ENCODE measurements around the gene SNRNP200. TPM values are rescaled to one million over a fixed set of nuclear protein-coding genes. Genes with fewer than 3 reads are reported as not detected.

SNRNP200 gene
- total RNA-seq: 100 to 1,000 TPM; 179 to 181 TPM

DNA sequence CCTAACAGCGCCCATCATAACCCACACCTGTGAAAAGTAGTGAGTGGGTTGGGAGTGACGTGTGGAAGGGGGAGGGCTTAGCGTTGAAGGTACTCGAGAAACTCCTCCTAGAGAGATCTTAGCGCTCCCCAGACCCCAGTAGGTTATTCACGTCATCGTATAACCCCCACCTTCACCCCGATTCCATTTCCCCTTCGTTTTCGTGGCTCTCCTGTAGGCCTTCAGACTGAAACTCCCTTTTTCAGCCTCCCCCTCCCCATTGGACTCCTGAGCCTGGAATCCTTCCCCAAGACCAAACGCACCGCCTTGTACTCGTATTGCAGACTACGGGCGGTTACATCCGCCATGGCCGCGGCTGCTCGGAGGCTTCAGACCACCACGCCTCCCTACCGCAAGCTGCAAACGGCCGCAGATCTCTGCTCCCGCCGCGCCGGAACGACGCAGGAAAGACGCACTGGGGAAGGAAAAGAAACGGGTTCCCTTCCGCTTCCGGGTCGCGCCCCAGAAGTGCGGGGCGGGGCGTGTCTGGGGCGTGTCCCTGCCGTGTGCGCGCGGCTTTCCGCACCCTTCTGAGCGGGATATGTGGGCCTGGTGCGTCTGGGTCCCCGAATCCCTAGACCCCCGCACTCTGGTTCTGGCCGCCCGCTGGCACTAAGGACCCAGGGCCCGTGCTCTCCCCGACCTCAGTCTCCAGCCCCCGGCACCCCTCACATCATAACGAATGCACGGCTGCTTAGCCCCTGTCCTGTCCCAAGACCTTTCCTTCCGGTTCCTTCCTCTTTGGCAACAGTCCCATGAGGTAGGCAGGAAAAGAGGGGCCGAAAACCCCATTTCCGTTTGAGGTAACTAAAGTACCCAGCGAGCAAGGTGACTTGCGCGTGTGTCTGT, at the start of gene SNRNP200:
TSS of gene SNRNP200 (minus strand) at position 456 of the 888 bp plus-strand sequence. CDS start at position 347, 109 bp downstream.
- intact Hi-C loops (cut with micrococcal nuclease): loop anchor here (1.0 to 5.0 kb wide), 10 partner anchors 10 to 332 kb away; partner anchors contain the start of genes CIAO1, DUSP2, KANSL3 and NCAPH
- DNase-seq: peak; percentile 92
- H3K36me3 Mint-ChIP-seq (ENCODE audit: low read depth): peaks cover 41% of the 10 kb centered on the region
- peak within 1 kb of the TSS; percentile 98 for H3K27ac Mint-ChIP-seq
- H3K4me1 Mint-ChIP-seq (ENCODE audit: low read depth): peaks cover 49% of the 10 kb centered on the region
- CTCF ChIA-PET: interaction anchor here (0.8 to 1.8 kb wide), 4 partner anchors 15 to 205 kb away, joined by 3 to 6 read pairs (median 4); no protein-coding TSS in a partner anchor
- no peaks in the 10 kb centered on the region for H3K9me3 Mint-ChIP-seq
- H3K27me3 Mint-ChIP-seq (ENCODE audit: low read depth): no peaks in the 10 kb centered on the region
- peak within 1 kb of the TSS; percentile 100 for H3K4me3 Mint-ChIP-seq

- Mint-ChIP-seq H3K4me3 (no peak overlapping the region), H3K36me3 (ENCODE audit: low read depth) (peaks cover 77% of the 10 kb centered on the region), H3K9me3 (no peaks in the 10 kb centered on the region), H3K27me3 (ENCODE audit: low read depth) (no peaks in the 10 kb centered on the region), H3K27ac (no peak overlapping the region), H3K4me1 (ENCODE audit: low read depth) (no peaks in the 10 kb centered on the region)
- CTCF ChIA-PET: no interaction called here
- DNase-seq: peak; percentile 6
- intact Hi-C loops (cut with micrococcal nuclease): no loop called here
Measured at GRCh38 chr2:96354492-96354891, 49.1 kb upstream of the SNRNP200 start.

DNA sequence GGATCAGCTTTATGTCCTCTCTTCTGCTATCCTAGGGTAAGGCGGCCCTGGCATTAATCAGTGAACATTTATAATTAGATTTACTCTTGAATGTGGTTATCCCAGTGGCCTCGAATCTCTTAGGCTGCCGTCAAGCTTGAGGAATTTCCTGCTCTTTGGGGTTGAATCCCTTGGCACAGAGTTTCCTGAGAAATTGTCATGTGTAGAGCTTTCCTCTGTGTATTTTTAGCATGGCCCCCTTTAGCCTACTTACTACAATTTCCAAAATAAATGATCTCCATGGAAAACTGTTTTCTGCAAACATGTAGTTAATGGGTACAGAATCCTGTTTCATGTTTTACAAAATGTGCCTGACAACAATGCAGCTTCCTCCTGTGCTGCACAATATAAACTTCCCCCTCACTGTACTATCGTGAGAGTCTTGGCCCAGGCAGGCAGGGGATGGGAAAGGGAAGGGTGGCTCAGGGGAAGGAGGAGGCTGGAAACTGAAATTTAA, 48.3 kb upstream of the SNRNP200 start:
- Mint-ChIP-seq H3K27ac (no peak overlapping the region), H3K27me3 (ENCODE audit: low read depth) (no peaks in the 10 kb centered on the region), H3K36me3 (ENCODE audit: low read depth) (peaks cover 79% of the 10 kb centered on the region), H3K4me1 (ENCODE audit: low read depth) (no peaks in the 10 kb centered on the region), H3K9me3 (no peaks in the 10 kb centered on the region), H3K4me3 (no peak overlapping the region)
- DNase-seq: no peak
- CTCF ChIA-PET: no interaction called here
- intact Hi-C loops (cut with micrococcal nuclease): no loop called here

DNA sequence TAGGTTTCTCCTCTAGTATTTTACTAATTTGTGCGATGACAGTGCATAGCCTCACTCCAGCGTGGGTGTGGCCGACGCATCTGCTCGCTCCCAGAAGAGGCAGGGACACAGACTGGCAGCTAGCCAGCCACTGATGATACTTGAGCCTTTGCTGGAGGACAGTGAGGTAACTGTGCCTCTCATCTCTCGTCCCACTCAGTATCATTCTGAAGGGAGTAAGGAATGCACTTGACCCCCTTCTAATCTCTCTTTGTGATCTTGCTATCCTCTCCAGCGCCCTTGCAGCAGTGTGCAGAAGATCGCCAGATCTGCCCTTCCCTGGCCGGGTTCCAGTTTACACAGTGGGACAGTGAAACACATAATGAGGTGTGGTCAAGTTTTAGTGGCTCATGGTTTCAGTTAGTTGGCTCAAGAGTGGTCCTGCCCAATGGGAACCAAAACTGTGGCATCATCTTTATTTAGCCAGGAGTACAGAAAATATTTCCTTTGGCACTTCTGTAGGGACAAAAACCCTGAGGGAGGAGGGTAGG, 47.8 kb upstream of the SNRNP200 start:
- Mint-ChIP-seq H3K9me3 (no peaks in the 10 kb centered on the region), H3K4me3 (no peak overlapping the region), H3K36me3 (ENCODE audit: low read depth) (peaks cover 78% of the 10 kb centered on the region), H3K4me1 (ENCODE audit: low read depth) (no peaks in the 10 kb centered on the region), H3K27ac (no peak overlapping the region), H3K27me3 (ENCODE audit: low read depth) (no peaks in the 10 kb centered on the region)
- no peak for DNase-seq
- intact Hi-C loops (cut with micrococcal nuclease): no loop called here
- CTCF ChIA-PET: no interaction called here

GRCh38 chr2:96347395-96347794, 42.0 kb upstream of the SNRNP200 start:
- Mint-ChIP-seq H3K9me3 (no peaks in the 10 kb centered on the region), H3K27me3 (ENCODE audit: low read depth) (no peaks in the 10 kb centered on the region), H3K4me1 (ENCODE audit: low read depth) (peaks cover under 1% of the 10 kb centered on the region), H3K36me3 (ENCODE audit: low read depth) (peaks cover 82% of the 10 kb centered on the region), H3K27ac (no peak overlapping the region), H3K4me3 (no peak overlapping the region)
- CTCF ChIA-PET: no interaction called here
- no peak for DNase-seq
- intact Hi-C loops (cut with micrococcal nuclease): no loop called here

DNA sequence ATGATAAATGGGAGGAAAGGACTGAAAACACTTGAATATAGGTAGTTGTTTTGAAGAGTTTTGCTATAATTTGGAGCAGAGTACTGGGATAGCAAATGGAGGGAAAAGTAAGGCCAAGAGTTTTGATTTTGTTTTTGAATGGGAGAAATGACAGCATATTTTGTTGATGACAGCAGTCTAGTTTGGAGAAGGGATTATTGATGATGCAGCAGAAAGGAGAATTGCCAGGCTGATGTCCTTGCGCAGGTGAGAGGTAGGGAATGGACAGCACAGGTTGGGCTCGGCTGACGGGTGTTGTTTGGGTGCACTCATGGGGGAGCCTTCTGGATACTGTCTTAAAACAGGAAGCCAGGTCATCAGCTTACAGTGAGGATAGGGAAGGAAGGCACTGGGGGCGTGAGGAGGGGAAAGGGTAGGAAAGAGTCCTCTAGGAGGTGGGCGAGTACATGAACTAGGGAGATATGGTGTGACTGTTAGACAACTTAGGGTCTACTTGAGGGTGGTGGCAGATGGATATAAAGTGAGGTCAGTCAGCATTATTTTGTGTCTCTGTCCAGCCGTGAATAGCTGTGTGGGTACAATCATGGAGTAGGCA, 40.6 kb upstream of the SNRNP200 start:
- Mint-ChIP-seq H3K4me3 (no peak overlapping the region), H3K4me1 (ENCODE audit: low read depth) (peaks cover 15% of the 10 kb centered on the region), H3K27me3 (ENCODE audit: low read depth) (no peaks in the 10 kb centered on the region), H3K36me3 (ENCODE audit: low read depth) (peaks cover 86% of the 10 kb centered on the region), H3K27ac (no peak overlapping the region), H3K9me3 (no peaks in the 10 kb centered on the region)
- no peak for DNase-seq
- CTCF ChIA-PET: interaction anchor here (0.6 kb wide), 2 partner anchors 10 to 55 kb away, joined by 3 read pairs; no protein-coding TSS in a partner anchor
- intact Hi-C loops (cut with micrococcal nuclease): no loop called here

GRCh38 chr2:96345438-96345837, 40.1 kb upstream of the SNRNP200 start:
- peaks cover 20% of the 10 kb centered on the region for H3K4me1 Mint-ChIP-seq (ENCODE audit: low read depth)
- H3K9me3 Mint-ChIP-seq: no peaks in the 10 kb centered on the region
- CTCF ChIA-PET: interaction anchor here (0.6 kb wide), 2 partner anchors 11 to 56 kb away, joined by 3 read pairs; no protein-coding TSS in a partner anchor
- no peak overlapping the region for H3K27ac Mint-ChIP-seq
- H3K27me3 Mint-ChIP-seq (ENCODE audit: low read depth): no peaks in the 10 kb centered on the region
- DNase-seq: peak; percentile 8
- no peak overlapping the region for H3K4me3 Mint-ChIP-seq
- H3K36me3 Mint-ChIP-seq (ENCODE audit: low read depth): peaks cover 84% of the 10 kb centered on the region
- intact Hi-C loops (cut with micrococcal nuclease): no loop called here

DNA sequence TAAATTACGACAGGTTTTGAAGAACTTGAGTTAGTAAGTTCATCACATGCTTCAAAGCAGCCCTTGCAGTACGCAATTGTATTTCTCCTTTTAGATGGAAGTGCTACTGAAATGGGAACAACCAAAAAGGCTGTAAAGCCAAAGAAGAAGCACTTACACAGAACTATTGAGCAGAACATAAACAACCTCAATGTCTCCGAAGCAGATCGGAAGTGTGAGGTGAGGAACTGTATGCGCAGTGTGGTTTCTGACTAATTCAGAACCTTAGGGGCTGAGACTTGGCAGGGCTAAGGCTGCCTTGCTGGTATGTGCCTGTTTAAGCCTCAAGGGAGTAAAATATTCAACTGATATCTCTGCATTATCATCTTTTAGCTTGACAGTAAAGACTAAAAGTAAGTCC, 38.7 kb upstream of the SNRNP200 start:
- CTCF ChIA-PET: no interaction called here
- Mint-ChIP-seq H3K36me3 (ENCODE audit: low read depth) (peaks cover 77% of the 10 kb centered on the region), H3K27ac (no peak overlapping the region), H3K4me1 (ENCODE audit: low read depth) (peaks cover 29% of the 10 kb centered on the region), H3K27me3 (ENCODE audit: low read depth) (no peaks in the 10 kb centered on the region), H3K4me3 (no peak overlapping the region), H3K9me3 (no peaks in the 10 kb centered on the region)
- peak; percentile 17 for DNase-seq
- intact Hi-C loops (cut with micrococcal nuclease): no loop called here

- DNase-seq: peak; percentile 44
- CTCF ChIA-PET: no interaction called here
- peaks cover 74% of the 10 kb centered on the region for H3K36me3 Mint-ChIP-seq (ENCODE audit: low read depth)
Measured at GRCh38 chr2:96342085-96342484, 36.7 kb upstream of the SNRNP200 start.

DNA sequence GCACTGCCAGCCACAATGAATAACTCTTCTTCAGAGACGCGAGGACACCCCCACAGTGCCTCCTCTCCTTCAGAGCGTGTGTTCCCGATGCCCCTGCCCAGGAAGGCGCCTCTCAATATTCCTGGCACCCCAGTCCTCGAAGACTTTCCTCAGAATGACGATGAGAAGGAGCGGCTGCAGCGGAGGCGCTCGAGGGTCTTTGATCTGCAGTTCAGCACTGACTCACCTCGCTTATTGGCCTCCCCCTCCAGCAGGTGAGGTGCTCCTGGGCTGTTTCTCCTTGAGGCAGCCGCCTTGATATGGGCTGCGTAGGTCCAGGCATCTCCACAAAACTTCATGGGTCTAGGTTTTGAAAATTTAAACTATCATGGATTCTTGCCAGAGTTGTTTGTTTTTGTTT, 36.3 kb upstream of the SNRNP200 start:
- CTCF ChIA-PET: no interaction called here
- no peak for DNase-seq
- Mint-ChIP-seq H3K9me3 (no peaks in the 10 kb centered on the region), H3K27me3 (ENCODE audit: low read depth) (no peaks in the 10 kb centered on the region), H3K4me3 (no peak overlapping the region), H3K36me3 (ENCODE audit: low read depth) (peaks cover 70% of the 10 kb centered on the region), H3K27ac (no peak overlapping the region), H3K4me1 (ENCODE audit: low read depth) (peaks cover 41% of the 10 kb centered on the region)
- intact Hi-C loops (cut with micrococcal nuclease): loop anchor here (1.0 kb wide), 2 partner anchors 36 to 187 kb away; partner anchors contain the start of gene SNRNP200

More at GRCh38 chr2:96342085-96342484, 36.7 kb upstream of the SNRNP200 start:
- Mint-ChIP-seq H3K27ac (no peak overlapping the region), H3K4me3 (no peak overlapping the region), H3K9me3 (no peaks in the 10 kb centered on the region), H3K4me1 (ENCODE audit: low read depth) (peaks cover 38% of the 10 kb centered on the region), H3K27me3 (ENCODE audit: low read depth) (no peaks in the 10 kb centered on the region)
- intact Hi-C loops (cut with micrococcal nuclease): loop anchor here (1.0 kb wide), 1 partner anchor 186 kb away; no protein-coding TSS in a partner anchor

GRCh38 chr2:96340493-96341414, 35.4 kb upstream of the SNRNP200 start:
- Mint-ChIP-seq H3K27me3 (ENCODE audit: low read depth) (no peaks in the 10 kb centered on the region), H3K27ac (peak overlapping the region; percentile 14), H3K4me1 (ENCODE audit: low read depth) (peaks cover 48% of the 10 kb centered on the region), H3K4me3 (peak overlapping the region; percentile 8), H3K36me3 (ENCODE audit: low read depth) (peaks cover 69% of the 10 kb centered on the region), H3K9me3 (no peaks in the 10 kb centered on the region)
- CTCF ChIA-PET: interaction anchor here (0.6 to 0.9 kb wide), 3 partner anchors 67 to 458 kb away, joined by 3 read pairs; no protein-coding TSS in a partner anchor
- intact Hi-C loops (cut with micrococcal nuclease): loop anchor here (1.0 kb wide), 1 partner anchor 35 kb away; the partner anchor contains the start of gene SNRNP200
- DNase-seq: no peak

Measured in activated naive CD4-positive, alpha-beta T cell treated with anti-CD3 and anti-CD28 coated beads for 36 hours (primary cell).